Gastrocnemius medialis (tissue), 4 donors: Measurements from ENCODE around the gene TSPAN12. TPM values are rescaled to one million over a fixed set of nuclear protein-coding genes. Genes with fewer than 3 reads are reported as not detected.
"Not testable (repeated sequence)": the region's sequence is repeated elsewhere in the genome, so short reads cannot be mapped to it uniquely, and the experiment has no call there.

Experiments
- ATAC-seq, 2 donors: fragments of 150-250 bp; one replicate each; pipeline ENCODE4 v1.9.1; 2016
- DNase-seq, 2 donors: peaks; one replicate each; pipeline ENCODE4 v3.0.0-alpha.2; 2019
- H3K27ac ChIP-seq, 4 donors: fragments of 200-600 bp; sonication (generic); 1 replicate in 1 of 4; 2 replicates in 3 of 4; pipeline ENCODE4 v1.5.1; 2016 to 2018; ENCODE audit warnings: mild to moderate bottlenecking in 2 of 4, moderate library complexity in 1 of 4
- H3K27me3 ChIP-seq, 3 donors: fragments of 200-600 bp; sonication (generic) in 2 of 3; 1 replicate in 1 of 3; 2 replicates in 2 of 3; pipeline versions ENCODE4 v1.5.1 to v1.6.0; 2016 to 2019; ENCODE audit warnings: mild to moderate bottlenecking in 1 of 3, moderate library complexity in 1 of 3
- H3K36me3 ChIP-seq, 2 donors: fragments of 200-600 bp; sonication (generic) in 1 of 2; one replicate each; pipeline ENCODE4 v1.5.1; 2017 to 2018
- H3K4me1 ChIP-seq, 2 donors: fragments of 200-600 bp; sonication (generic) in 1 of 2; one replicate each; pipeline ENCODE4 v1.5.1; 2016 to 2017; ENCODE audit warnings: mild to moderate bottlenecking in 2 of 2
- H3K4me3 ChIP-seq, 4 donors: fragments of 200-600 bp; sonication (generic) in 3 of 4; 1 replicate in 1 of 4; 2 replicates in 3 of 4; pipeline ENCODE4 v1.5.1; 2016 to 2019; ENCODE audit warnings: mild to moderate bottlenecking in 2 of 4
- H3K9me3 ChIP-seq, 3 donors: fragments of 200-600 bp; sonication (generic) in 2 of 3; 1 replicate in 1 of 3; 2 replicates in 2 of 3; pipeline ENCODE4 v1.5.1; 2016 to 2019
- POLR2A ChIP-seq, 2 donors: fragments of 450-650 bp; IDR thresholded peaks; one replicate each; pipeline ENCODE4 v1.6.1; 2017; ENCODE audit warnings: antibody characterized with exemption in 2 of 2, mild to moderate bottlenecking in 2 of 2, moderate library complexity in 2 of 2
- in situ Hi-C, 4 donors: fragments of 200-750 bp; cut with MboI; loops; one replicate each; pipeline versions ENCODE4 v1.15.0 to v1.8.0; 2017; ENCODE audit warnings: low sequenced_read_pairs in 4 of 4
- intact Hi-C: fragments of 100-400 bp; cut with DNase I; formaldehyde crosslinking; loops from one replicate; pipeline ENCODE4 v1.15.1; 2023; ENCODE audit warnings: low total_unique reads
- total RNA-seq, 4 donors: library from RNA; depleted of rRNA; stranded (reverse); fragments of >200 nt; gene quantifications; one replicate each; pipeline versions ENCODE4 v1.1.0 to v1.2.3, GENCODE V29; 2016
- TF ChIP-seq, protein P1 (sequence below), 5 experiments: fragments of 450-650 bp in 3 of 5; fragments of 200-600 bp in 2 of 5; sonication (generic) in 2 of 5; IDR thresholded peaks in 4 of 5; conservative IDR thresholded peaks in 1 of 5; 1 replicate in 4 of 5; 2 replicates in 1 of 5; pipeline ENCODE4 v1.5.1; 2016 to 2019; ENCODE audit warnings: antibody characterized with exemption in 5 of 5, mild to moderate bottlenecking in 3 of 5, moderate library complexity in 3 of 5

The TSPAN12 gene
- total RNA-seq, 4 donors from 2014 or later, result 1.3 to 6.3 (median 2.8) TPM

DNA sequence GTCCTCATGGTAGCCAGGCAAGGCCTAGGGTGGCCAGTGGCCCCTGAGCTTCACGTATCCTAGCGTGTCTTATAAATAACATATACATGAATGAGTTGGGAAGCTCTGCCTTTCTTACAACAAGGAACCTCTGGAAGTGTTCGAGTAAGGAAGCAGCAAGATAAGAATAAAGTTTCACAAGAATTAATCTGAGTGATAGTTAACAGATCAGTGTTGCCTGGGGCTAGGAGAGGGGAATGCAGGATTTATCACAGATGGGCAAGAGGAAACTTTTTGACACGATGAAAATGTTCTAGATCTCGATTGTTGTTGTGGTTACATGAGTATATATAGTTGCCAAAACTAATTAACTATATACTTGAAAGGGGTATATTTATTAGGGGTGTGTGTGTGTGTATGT, 74.2 kb downstream of the TSPAN12 start:
- intact Hi-C loops (no loop called here), in situ Hi-C loops (no loop called here)
- DNase-seq, result no peak
- no peak for ATAC-seq
- no peaks in the 10 kb centered on the region for H3K27me3 ChIP-seq
- no peak for TF ChIP-seq POLR2A (IDR thresholded peaks at IDR 0.05)
- TF ChIP-seq, protein P1, sequence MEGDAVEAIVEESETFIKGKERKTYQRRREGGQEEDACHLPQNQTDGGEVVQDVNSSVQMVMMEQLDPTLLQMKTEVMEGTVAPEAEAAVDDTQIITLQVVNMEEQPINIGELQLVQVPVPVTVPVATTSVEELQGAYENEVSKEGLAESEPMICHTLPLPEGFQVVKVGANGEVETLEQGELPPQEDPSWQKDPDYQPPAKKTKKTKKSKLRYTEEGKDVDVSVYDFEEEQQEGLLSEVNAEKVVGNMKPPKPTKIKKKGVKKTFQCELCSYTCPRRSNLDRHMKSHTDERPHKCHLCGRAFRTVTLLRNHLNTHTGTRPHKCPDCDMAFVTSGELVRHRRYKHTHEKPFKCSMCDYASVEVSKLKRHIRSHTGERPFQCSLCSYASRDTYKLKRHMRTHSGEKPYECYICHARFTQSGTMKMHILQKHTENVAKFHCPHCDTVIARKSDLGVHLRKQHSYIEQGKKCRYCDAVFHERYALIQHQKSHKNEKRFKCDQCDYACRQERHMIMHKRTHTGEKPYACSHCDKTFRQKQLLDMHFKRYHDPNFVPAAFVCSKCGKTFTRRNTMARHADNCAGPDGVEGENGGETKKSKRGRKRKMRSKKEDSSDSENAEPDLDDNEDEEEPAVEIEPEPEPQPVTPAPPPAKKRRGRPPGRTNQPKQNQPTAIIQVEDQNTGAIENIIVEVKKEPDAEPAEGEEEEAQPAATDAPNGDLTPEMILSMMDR (IDR thresholded peaks at IDR 0.05 in 4 of 5, conservative IDR thresholded peaks at IDR 0.05 in 1 of 5), result no peak
- H3K4me1 ChIP-seq, result no peaks in the 10 kb centered on the region
- H3K4me3 ChIP-seq, result no peak overlapping the region
- no peak overlapping the region for H3K27ac ChIP-seq
- no peaks in the 10 kb centered on the region for H3K36me3 ChIP-seq
- H3K9me3 ChIP-seq, result no peaks in the 10 kb centered on the region

DNA sequence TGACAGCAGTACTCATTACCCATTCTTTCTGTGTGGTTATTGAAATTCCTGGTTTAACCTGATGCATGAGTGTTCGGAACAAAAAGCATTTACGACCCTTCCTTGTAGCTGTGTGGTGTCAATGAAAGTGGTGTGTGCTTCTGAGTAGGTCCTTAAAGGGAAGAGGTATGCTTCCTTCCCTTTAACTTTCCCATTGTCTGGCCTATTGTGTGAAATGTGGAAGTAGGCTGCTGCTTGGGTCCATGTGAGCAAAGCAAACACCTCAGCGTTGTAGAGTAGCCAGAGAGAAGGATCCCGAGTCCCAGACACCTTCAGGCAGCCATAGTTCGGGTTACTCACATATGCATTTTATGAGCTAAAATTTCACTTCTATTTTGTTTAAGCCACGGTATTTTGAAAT, 74.7 kb downstream of the TSPAN12 start:
- in situ Hi-C loops, result no loop called here
- Histone ChIP-seq H3K9me3 (no peaks in the 10 kb centered on the region), H3K36me3 (no peaks in the 10 kb centered on the region), H3K4me3 (no peak overlapping the region), H3K4me1 (no peaks in the 10 kb centered on the region), H3K27ac (no peak overlapping the region), H3K27me3 (no peaks in the 10 kb centered on the region)
- ATAC-seq (no peak), DNase-seq (no peak)
- intact Hi-C loops, result no loop called here
- TF ChIP-seq, protein P1 (IDR thresholded peaks at IDR 0.05 in 4 of 5, conservative IDR thresholded peaks at IDR 0.05 in 1 of 5), result no peak
- TF ChIP-seq POLR2A (IDR thresholded peaks at IDR 0.05), result no peak

GRCh38 chr7:120781924-120782323, 76.0 kb downstream of the TSPAN12 start:
- H3K27me3 ChIP-seq, intact Hi-C loops, H3K36me3 ChIP-seq, DNase-seq, H3K9me3 ChIP-seq, H3K4me1 ChIP-seq, ATAC-seq, H3K4me3 ChIP-seq, in situ Hi-C loops, H3K27ac ChIP-seq: not testable (repeated sequence)

GRCh38 chr7:120780938-120781337, 77.0 kb downstream of the TSPAN12 start:
- DNase-seq, result no peak
- in situ Hi-C loops (no loop called here), intact Hi-C loops (no loop called here)
- TF ChIP-seq POLR2A (IDR thresholded peaks at IDR 0.05), result no peak
- TF ChIP-seq, protein P1 (IDR thresholded peaks at IDR 0.05 in 4 of 5, conservative IDR thresholded peaks at IDR 0.05 in 1 of 5), result no peak
- no peaks in the 10 kb centered on the region for H3K27me3 ChIP-seq
- H3K4me1 ChIP-seq, result no peaks in the 10 kb centered on the region
- ATAC-seq, result no peak
- no peak overlapping the region for H3K4me3 ChIP-seq
- no peaks in the 10 kb centered on the region for H3K36me3 ChIP-seq
- H3K9me3 ChIP-seq, result no peaks in the 10 kb centered on the region
- H3K27ac ChIP-seq, result no peak overlapping the region

- H3K36me3 ChIP-seq, in situ Hi-C loops, DNase-seq, H3K9me3 ChIP-seq, intact Hi-C loops, H3K4me3 ChIP-seq, ATAC-seq, H3K4me1 ChIP-seq, H3K27ac ChIP-seq, H3K27me3 ChIP-seq: not testable (repeated sequence)
These were observed 77.5 kb downstream of the TSPAN12 start for GRCh38 chr7:120780451-120780850.

DNA sequence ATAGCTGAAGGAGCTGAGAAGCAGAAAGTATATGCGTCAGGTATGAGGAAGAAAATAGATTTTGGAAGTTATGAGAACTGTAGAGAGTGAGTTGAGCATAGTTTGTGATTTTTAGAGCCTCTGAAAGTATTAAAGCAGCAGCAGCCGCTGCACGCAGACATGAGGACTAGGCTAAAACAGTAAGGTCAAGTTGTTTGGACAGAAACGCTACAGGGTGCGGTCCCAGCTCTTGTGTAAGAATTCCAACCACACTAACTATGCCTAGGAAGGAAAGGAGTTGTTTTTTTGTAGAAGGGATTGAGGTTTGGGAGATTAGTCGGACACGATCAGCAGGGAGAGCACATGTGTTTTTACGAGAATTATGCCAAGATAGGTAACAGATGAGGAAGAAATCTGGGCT, 78.9 kb downstream of the TSPAN12 start:
- ATAC-seq, H3K27ac ChIP-seq, intact Hi-C loops, H3K9me3 ChIP-seq, H3K36me3 ChIP-seq, DNase-seq, H3K4me1 ChIP-seq, H3K4me3 ChIP-seq, H3K27me3 ChIP-seq, in situ Hi-C loops: not testable (repeated sequence)
